A549 (cell line): ENCODE measurements around the gene GRK7. TPM values are rescaled to one million over a fixed set of nuclear protein-coding genes. Genes with fewer than 3 reads are reported as not detected.
"Not testable (repeated sequence)": the region's sequence is repeated elsewhere in the genome, so short reads cannot be mapped to it uniquely, and the experiment has no call there.

ENCODE experiments used
- ATAC-seq, 2 experiments: fragments of 200-7000 bp in 1 of 2; fragments of >200 bp in 1 of 2; cut with Nextera tagmentation in 1 of 2; cut with Tn5 transposase in 1 of 2; 3 replicates each; pipeline versions ENCODE4 v1.8.0 to v1.9.1; 2018 to 2020; ENCODE audit warnings: mild to moderate bottlenecking in 1 of 2, moderate library complexity in 1 of 2
- CTCF ChIA-PET: fragments of 300-600 bp; sonication (Branson Sonifier 250); formaldehyde crosslinking; extraction: SDS; loops from one replicate; lab custom pipeline; 2021; ENCODE audit warnings: antibody characterized with exemption, inconsistent platforms; lab: Yijun Ruan, JAX
- POLR2A ChIA-PET: fragments of 350-600 bp; formaldehyde crosslinking; extraction: SDS; loops from one replicate; lab custom pipeline; 2021; ENCODE audit warnings: antibody characterized with exemption, inconsistent platforms; lab: Yijun Ruan, JAX
- DNase-seq, 2 experiments: peaks; one replicate each; pipeline versions ENCODE4 v3.0.0 to v3.0.0-alpha.2; 2011 to 2016; ENCODE audit warnings: low read depth in 1 of 2, low spot score in 1 of 2
- FAIRE-seq: peaks from 2 replicates; lab custom pipeline; 2011; peaks lifted over from hg19 to GRCh38; lab: Jason Lieb, UNC
- H3K27ac ChIP-seq, 2 experiments: fragments of >200 bp; sonication (Bioruptor Twin); formaldehyde crosslinking; 3 replicates each; pipeline ENCODE4 v1.5.1; 2016 to 2017
- H3K4me1 ChIP-seq: fragments of >200 bp; sonication (Bioruptor Twin); formaldehyde crosslinking; 3 replicates; pipeline ENCODE4 v1.6.1; 2016
- H3K4me2 ChIP-seq: fragments of >200 bp; sonication (Bioruptor Twin); formaldehyde crosslinking; 3 replicates; pipeline ENCODE4 v1.6.1; 2016
- H3K4me3 ChIP-seq: fragments of >200 bp; sonication (Bioruptor Twin); formaldehyde crosslinking; 3 replicates; pipeline ENCODE4 v1.5.1; 2016
- H3K9me3 ChIP-seq: fragments of >200 bp; sonication (Bioruptor Twin); formaldehyde crosslinking; 3 replicates; pipeline ENCODE4 v1.6.1; 2016
- ATOH8 ChIP-seq: fragments of 250-450 bp; sonication (Bioruptor Pico); IDR thresholded peaks from 2 replicates; pipeline ENCODE4 v1.5.0; 2020; ENCODE audit warnings: low read depth, mild to moderate bottlenecking, moderate library complexity
- CHD2 ChIP-seq: fragments of 150-350 bp; IDR thresholded peaks from 2 replicates; pipeline ENCODE4 v1.6.1; 2014; ENCODE audit warnings: low read length; ENCODE audit not compliant: partially characterized antibody
- CHD4 ChIP-seq: fragments of 200-600 bp; sonication (generic); IDR thresholded peaks from 2 replicates; pipeline ENCODE4 v1.6.1; 2016; ENCODE audit warnings: antibody characterized with exemption, mild to moderate bottlenecking, borderline replicate concordance
- FOSB ChIP-seq: fragments of 250-450 bp; sonication (Bioruptor Pico); IDR thresholded peaks from 2 replicates; pipeline ENCODE4 v1.5.0; 2020; ENCODE audit warnings: mild to moderate bottlenecking, moderate library complexity
- FOXS1 ChIP-seq: fragments of 250-450 bp; sonication (Bioruptor Pico); IDR thresholded peaks from 2 replicates; pipeline ENCODE4 v1.5.0; 2020; ENCODE audit warnings: mild to moderate bottlenecking, moderate library complexity
- HMGXB4 ChIP-seq: fragments of 250-450 bp; sonication (Bioruptor Pico); IDR thresholded peaks from 2 replicates; pipeline ENCODE4 v1.5.0; 2021; ENCODE audit warnings: mild to moderate bottlenecking, moderate library complexity, borderline replicate concordance
- MAFK ChIP-seq: fragments of 450-650 bp; IDR thresholded peaks from 2 replicates; pipeline ENCODE4 v1.6.1; 2014; ENCODE audit not compliant: partially characterized antibody
- MAX ChIP-seq: IDR thresholded peaks from 2 replicates; pipeline ENCODE4 v1.6.1; 2012
- MAZ ChIP-seq: fragments of 150-350 bp; IDR thresholded peaks from 2 replicates; pipeline ENCODE4 v1.6.1; 2014; ENCODE audit warnings: antibody characterized with exemption, low read depth, low read length, borderline replicate concordance
- MYC ChIP-seq: IDR thresholded peaks from 2 replicates; pipeline ENCODE4 v1.6.1; 2012; ENCODE audit warnings: mild to moderate bottlenecking, inconsistent platforms, low read length, improper control_type of control experiment, borderline replicate concordance
- NFE2L2 ChIP-seq: fragments of 150-350 bp; conservative IDR thresholded peaks from 2 replicates; pipeline ENCODE4 v1.6.1; 2014; ENCODE audit warnings: low read length
- RCOR1 ChIP-seq: fragments of 150-350 bp; IDR thresholded peaks from 2 replicates; pipeline ENCODE4 v1.6.1; 2014; ENCODE audit warnings: antibody characterized with exemption, low read length, low read depth
- RNF2 ChIP-seq: fragments of 200-600 bp; sonication (generic); IDR thresholded peaks from 2 replicates; pipeline ENCODE4 v1.6.1; 2016; ENCODE audit warnings: low read depth, mild to moderate bottlenecking, antibody characterized with exemption, moderate library complexity, borderline replicate concordance
- USF2 ChIP-seq: fragments of 450-650 bp; IDR thresholded peaks from 2 replicates; pipeline ENCODE4 v1.6.1; 2014; ENCODE audit warnings: antibody characterized with exemption
- WGBS: methylation state at CpG from one replicate; pipeline ENCODE4 v1.1.6; 2017; ENCODE audit errors: missing lambda C conversion rate; 5-methylcytosine and 5-hydroxymethylcytosine counted together
- polyA plus RNA-seq, 4 experiments: library from polyadenylated mRNA; depleted of rRNA in 3 of 4; stranded (reverse); fragments of >200 nt; fragmentation: RNase III in 1 of 4; extraction: RNeasy Plus Mini Kit Qiagen cat#74134 plus additional on column Dnase treatment in 1 of 4; gene quantifications; 2 replicates in 3 of 4; 3 replicates in 1 of 4; pipeline ENCODE4 v1.2.3, GENCODE V29; 2011 to 2017
- TF ChIP-seq, protein P1 (sequence below): fragments of >200 bp; sonication (Bioruptor Twin); formaldehyde crosslinking; IDR thresholded peaks from 2 replicates; pipeline ENCODE4 v1.6.1; 2016
- TF ChIP-seq, protein P2 (sequence below): IDR thresholded peaks from 2 replicates; pipeline ENCODE4 v1.6.1; 2012; ENCODE audit warnings: low read depth, borderline replicate concordance

GRK7 gene
- polyA plus RNA-seq, 2 of the 4 experiments (the other 2 are of a cell fraction) = 0.03 TPM; not detected in 1

- no peak overlapping the region for H3K4me2 ChIP-seq
- TF ChIP-seq RNF2 (no peak), NFE2L2 (no peak), MAX (no peak), ATOH8 (CRISPR knock-in tag) (no peak), CHD4 (no peak), MYC (no peak), CHD2 (no peak)
- TF ChIP-seq, protein P1, sequence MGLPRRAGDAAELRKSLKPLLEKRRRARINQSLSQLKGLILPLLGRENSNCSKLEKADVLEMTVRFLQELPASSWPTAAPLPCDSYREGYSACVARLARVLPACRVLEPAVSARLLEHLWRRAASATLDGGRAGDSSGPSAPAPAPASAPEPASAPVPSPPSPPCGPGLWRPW = no peak
- TF ChIP-seq, protein P2, sequence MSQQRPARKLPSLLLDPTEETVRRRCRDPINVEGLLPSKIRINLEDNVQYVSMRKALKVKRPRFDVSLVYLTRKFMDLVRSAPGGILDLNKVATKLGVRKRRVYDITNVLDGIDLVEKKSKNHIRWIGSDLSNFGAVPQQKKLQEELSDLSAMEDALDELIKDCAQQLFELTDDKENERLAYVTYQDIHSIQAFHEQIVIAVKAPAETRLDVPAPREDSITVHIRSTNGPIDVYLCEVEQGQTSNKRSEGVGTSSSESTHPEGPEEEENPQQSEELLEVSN = no peak
- no peak for FAIRE-seq
- ChIA-PET POLR2A (no interaction called here), CTCF (no interaction called here)
- no peak for ATAC-seq
- H3K27ac ChIP-seq = no peak overlapping the region
- no peaks in the 10 kb centered on the region for H3K4me1 ChIP-seq
- DNase-seq = no peak
- 77% methylated on average over 8 of the region's 8 CpGs for WGBS
- H3K9me3 ChIP-seq = no peaks in the 10 kb centered on the region; the same call in 2 of the 3 replicates
- H3K4me3 ChIP-seq = no peak overlapping the region
Measured at GRCh38 chr3:141784096-141784495, 20.9 kb downstream of the GRK7 start.

- no peaks in the 10 kb centered on the region; the same call in 2 of the 3 replicates for H3K9me3 ChIP-seq
- no peak for FAIRE-seq
- no peak overlapping the region for H3K4me3 ChIP-seq
- CTCF ChIA-PET = no interaction called here
- POLR2A ChIA-PET = no interaction called here
- no peak overlapping the region for H3K27ac ChIP-seq
- no peak overlapping the region for H3K4me2 ChIP-seq
- DNase-seq = no peak
- no peak for ATAC-seq
- TF ChIP-seq HMGXB4 (no peak), MAZ (no peak), FOXS1 (no peak)
- TF ChIP-seq, protein P1 = no peak
- 69% methylated on average over 2 of the region's 2 CpGs for WGBS
- H3K4me1 ChIP-seq = no peaks in the 10 kb centered on the region
Measured at GRCh38 chr3:141784531-141784930, 21.3 kb downstream of the GRK7 start.

DNA sequence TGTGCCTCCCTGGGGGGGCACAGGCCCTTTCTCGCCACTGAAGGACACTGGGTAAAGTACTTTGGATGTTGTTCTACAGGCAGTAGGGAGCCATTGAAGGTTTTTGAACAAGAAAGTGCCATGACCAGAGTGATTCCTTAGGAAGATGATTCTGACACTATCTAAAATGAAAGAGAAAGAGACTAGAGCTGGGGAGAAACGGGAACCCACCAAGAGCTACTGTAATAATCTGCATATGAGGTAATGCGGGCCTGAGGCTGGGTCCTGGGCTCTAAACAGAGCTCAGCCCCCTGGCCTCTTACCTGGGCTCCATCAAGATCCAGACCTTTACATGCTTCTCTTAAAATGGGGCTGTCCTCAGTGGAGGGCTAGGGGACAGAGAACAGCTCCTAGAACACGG, 24.9 kb downstream of the GRK7 start:
- POLR2A ChIA-PET = no interaction called here
- CTCF ChIA-PET = interaction anchor here (0.6 to 1.0 kb wide), 3 partner anchors 20 to 125 kb away, joined by 3 read pairs; no protein-coding TSS in a partner anchor
- Histone ChIP-seq H3K4me1 (no peaks in the 10 kb centered on the region), H3K4me3 (no peak overlapping the region), H3K27ac (no peak overlapping the region), H3K4me2 (no peak overlapping the region), H3K9me3 (no peaks in the 10 kb centered on the region)
- no peak for FAIRE-seq
- ATAC-seq = no peak
- no peak for DNase-seq
- 67% methylated on average over 4 of the region's 4 CpGs for WGBS
- TF ChIP-seq RCOR1 = no peak
- no peak for TF ChIP-seq USF2
- no peak for TF ChIP-seq MAFK
- TF ChIP-seq NFE2L2 = no peak
- TF ChIP-seq, protein P2 = no peak
- TF ChIP-seq FOSB (CRISPR knock-in tag) = no peak
- no peak for TF ChIP-seq MYC

DNA sequence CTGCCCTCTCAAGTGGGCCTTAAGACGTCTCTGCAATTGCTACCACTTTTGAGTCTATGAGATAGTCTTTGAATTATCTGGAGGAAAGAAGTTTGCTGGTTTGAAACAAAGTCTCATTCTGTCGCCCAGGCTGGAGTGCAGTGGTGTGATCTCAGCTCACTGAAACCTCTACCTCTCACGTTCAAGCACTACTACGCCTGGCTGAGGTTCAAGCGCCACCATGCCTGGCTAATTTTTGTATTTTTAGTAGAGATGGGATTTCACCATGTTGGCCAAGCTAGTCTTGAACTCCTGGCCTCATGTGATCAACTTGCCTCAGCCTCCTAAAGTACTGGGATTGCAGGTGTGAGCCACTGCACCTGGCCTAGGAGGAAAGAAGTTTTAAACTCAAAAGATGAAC, 25.5 kb downstream of the GRK7 start:
- H3K4me2 ChIP-seq, ATAC-seq, FAIRE-seq, H3K27ac ChIP-seq, POLR2A ChIA-PET, DNase-seq, H3K4me1 ChIP-seq, H3K4me3 ChIP-seq, H3K9me3 ChIP-seq: not testable (repeated sequence)
- WGBS = 87% methylated on average over 5 of the region's 5 CpGs
- CTCF ChIA-PET = interaction anchor here (0.7 to 1.0 kb wide), 2 partner anchors 20 to 125 kb away, joined by 3 read pairs; no protein-coding TSS in a partner anchor
